ENCODE results near the gene NSUN7. TPM values are rescaled to one million over a fixed set of nuclear protein-coding genes. Genes with fewer than 3 reads are reported as not detected.
A peak's percentile ranks its signal among the peaks of the same experiment; 100 is the strongest.

NSUN7 gene
- polyA plus RNA-seq, 1 donor from 2014 or later = 1.1 TPM

- H3K36me3 Mint-ChIP-seq = no peaks in the 10 kb centered on the region
- H3K9me3 Mint-ChIP-seq = no peaks in the 10 kb centered on the region
- H3K27me3 Mint-ChIP-seq = peaks cover 2% of the 10 kb centered on the region
- H3K27ac Mint-ChIP-seq = no peak overlapping the region
- H3K4me3 Mint-ChIP-seq = no peak overlapping the region
- H3K4me1 Mint-ChIP-seq = peaks cover 0 to 11% (median 2%) of the 10 kb centered on the region in 3 donors
Measured at GRCh38 chr4:40723728-40724127, 26.0 kb upstream of the NSUN7 start.

- Mint-ChIP-seq H3K4me3 (no peak overlapping the region), H3K4me1 (peaks cover 15 to 17% (median 16%) of the 10 kb centered on the region in 3 donors), H3K36me3 (no peaks in the 10 kb centered on the region), H3K27ac (no peak overlapping the region), H3K27me3 (peaks cover 3% of the 10 kb centered on the region), H3K9me3 (no peaks in the 10 kb centered on the region)
Measured at GRCh38 chr4:40728333-40728732, 21.4 kb upstream of the NSUN7 start.

GRCh38 chr4:40729555-40729954 is 20.2 kb upstream of the NSUN7 start:
- Mint-ChIP-seq H3K27ac (no peak overlapping the region), H3K27me3 (peaks cover 3% of the 10 kb centered on the region), H3K4me1 (peaks cover 13 to 16% (median 14%) of the 10 kb centered on the region in 3 donors), H3K36me3 (peaks cover 3% of the 10 kb centered on the region), H3K4me3 (no peak overlapping the region), H3K9me3 (no peaks in the 10 kb centered on the region)

GRCh38 chr4:40730091-40730679 is 19.6 kb upstream of the NSUN7 start:
- Mint-ChIP-seq H3K27me3 (peaks cover 3% of the 10 kb centered on the region), H3K9me3 (no peaks in the 10 kb centered on the region), H3K4me3 (no peak overlapping the region), H3K27ac (no peak overlapping the region), H3K4me1 (peaks cover 13 to 16% (median 14%) of the 10 kb centered on the region in 3 donors), H3K36me3 (peaks cover 3% of the 10 kb centered on the region)

- Mint-ChIP-seq H3K4me1 (peaks cover 13 to 16% (median 14%) of the 10 kb centered on the region in 3 donors), H3K27ac (no peak overlapping the region)
Measured at GRCh38 chr4:40731361-40731760, 18.4 kb upstream of the NSUN7 start.

GRCh38 chr4:40731792-40732245 is 17.9 kb upstream of the NSUN7 start:
- H3K4me3 Mint-ChIP-seq = peak overlapping the region in 1 of 4 donors; percentile 71
- H3K27ac Mint-ChIP-seq = no peak overlapping the region
- peaks cover 3% of the 10 kb centered on the region for H3K36me3 Mint-ChIP-seq
- H3K27me3 Mint-ChIP-seq = peaks cover 2% of the 10 kb centered on the region
- peaks cover 13 to 17% (median 14%) of the 10 kb centered on the region in 3 donors for H3K4me1 Mint-ChIP-seq
- H3K9me3 Mint-ChIP-seq = no peaks in the 10 kb centered on the region

More at GRCh38 chr4:40731361-40731760, 18.4 kb upstream of the NSUN7 start:
- peaks cover 3% of the 10 kb centered on the region for H3K36me3 Mint-ChIP-seq
- H3K9me3 Mint-ChIP-seq = no peaks in the 10 kb centered on the region
- peaks cover 3% of the 10 kb centered on the region for H3K27me3 Mint-ChIP-seq
- H3K4me3 Mint-ChIP-seq = peak overlapping the region in 1 of 4 donors; percentile 71

- peaks cover 3% of the 10 kb centered on the region for H3K27me3 Mint-ChIP-seq
- H3K27ac Mint-ChIP-seq = no peak overlapping the region
Measured at GRCh38 chr4:40733752-40734151, 16.0 kb upstream of the NSUN7 start.

GRCh38 chr4:40734497-40734896 is 15.3 kb upstream of the NSUN7 start:
- H3K36me3 Mint-ChIP-seq = peaks cover 3% of the 10 kb centered on the region

More at GRCh38 chr4:40733752-40734151, 16.0 kb upstream of the NSUN7 start:
- peaks cover 3% of the 10 kb centered on the region for H3K36me3 Mint-ChIP-seq
- H3K4me3 Mint-ChIP-seq = no peak overlapping the region
- H3K4me1 Mint-ChIP-seq = peaks cover 13 to 20% (median 14%) of the 10 kb centered on the region in 3 donors
- no peaks in the 10 kb centered on the region for H3K9me3 Mint-ChIP-seq

GRCh38 chr4:40736910-40737309 is 12.8 kb upstream of the NSUN7 start:
- no peak overlapping the region for H3K27ac Mint-ChIP-seq

More at GRCh38 chr4:40734497-40734896, 15.3 kb upstream of the NSUN7 start:
- Mint-ChIP-seq H3K4me1 (peaks cover 13 to 20% (median 14%) of the 10 kb centered on the region in 3 donors), H3K27ac (no peak overlapping the region), H3K27me3 (peaks cover 3% of the 10 kb centered on the region), H3K9me3 (no peaks in the 10 kb centered on the region), H3K4me3 (no peak overlapping the region)

GRCh38 chr4:40737879-40738278 is 11.9 kb upstream of the NSUN7 start:
- Mint-ChIP-seq H3K4me3 (no peak overlapping the region), H3K27ac (no peak overlapping the region), H3K4me1 (peaks cover 0 to 4% (median 1%) of the 10 kb centered on the region in 3 donors), H3K9me3 (no peaks in the 10 kb centered on the region), H3K27me3 (peaks cover 2% of the 10 kb centered on the region), H3K36me3 (peaks cover 3% of the 10 kb centered on the region)

More at GRCh38 chr4:40736910-40737309, 12.8 kb upstream of the NSUN7 start:
- Mint-ChIP-seq H3K4me1 (peaks cover 2 to 6% (median 5%) of the 10 kb centered on the region in 3 donors), H3K27me3 (peaks cover 2% of the 10 kb centered on the region), H3K4me3 (no peak overlapping the region), H3K9me3 (no peaks in the 10 kb centered on the region), H3K36me3 (peaks cover 3% of the 10 kb centered on the region)

- Mint-ChIP-seq H3K9me3 (no peaks in the 10 kb centered on the region), H3K36me3 (no peaks in the 10 kb centered on the region), H3K27ac (no peak overlapping the region), H3K27me3 (peaks cover 2% of the 10 kb centered on the region), H3K4me1 (peaks cover 3 to 5% (median 4%) of the 10 kb centered on the region in 3 donors), H3K4me3 (no peak overlapping the region)
Measured at GRCh38 chr4:40739347-40739746, 10.4 kb upstream of the NSUN7 start.

- H3K4me3 Mint-ChIP-seq = no peak overlapping the region
- H3K9me3 Mint-ChIP-seq = no peaks in the 10 kb centered on the region
- peaks cover 0 to 5% (median 5%) of the 10 kb centered on the region in 3 donors for H3K4me1 Mint-ChIP-seq
- no peaks in the 10 kb centered on the region for H3K36me3 Mint-ChIP-seq
- no peak overlapping the region for H3K27ac Mint-ChIP-seq
- H3K27me3 Mint-ChIP-seq = no peaks in the 10 kb centered on the region
Measured at GRCh38 chr4:40744218-40744617, 5.5 kb upstream of the NSUN7 start.

GRCh38 chr4:40745285-40745984 is 4.3 kb upstream of the NSUN7 start:
- Mint-ChIP-seq H3K4me1 (peaks cover under 1 to 7% (median 6%) of the 10 kb centered on the region in 3 donors), H3K27ac (no peak overlapping the region), H3K9me3 (no peaks in the 10 kb centered on the region), H3K4me3 (no peak overlapping the region), H3K36me3 (no peaks in the 10 kb centered on the region), H3K27me3 (peaks cover 2% of the 10 kb centered on the region)

GRCh38 chr4:40747207-40747835 is 2.4 kb upstream of the NSUN7 start:
- Mint-ChIP-seq H3K4me1 (peaks cover 5 to 10% (median 7%) of the 10 kb centered on the region in 3 donors), H3K4me3 (no peak overlapping the region), H3K9me3 (no peaks in the 10 kb centered on the region), H3K27me3 (peaks cover 12% of the 10 kb centered on the region), H3K36me3 (no peaks in the 10 kb centered on the region), H3K27ac (no peak overlapping the region)
